SK-N-SH treated with all-trans-retinoic acid at 6 μM for 48 hours (cell line): ENCODE data around the gene FNIP2.

Source experiments
- GLIS3 ChIP-seq: fragments of 250-450 bp; sonication (Bioruptor Pico); IDR thresholded peaks from 2 replicates; pipeline ENCODE4 v1.5.0; 2020; ENCODE audit warnings: mild to moderate bottlenecking, moderate library complexity
- ZNF565 ChIP-seq: fragments of 450-650 bp; formaldehyde crosslinking; conservative IDR thresholded peaks from 2 replicates; pipeline ENCODE4 v1.5.0; 2020; ENCODE audit warnings: low read depth, mild to moderate bottlenecking, moderate library complexity
- TF ChIP-seq, protein P1 (sequence below): fragments of 250-450 bp; sonication (Bioruptor Pico); IDR thresholded peaks from 2 replicates; pipeline ENCODE4 v1.5.1; 2020; ENCODE audit warnings: low read depth, mild to moderate bottlenecking, moderate library complexity
- TF ChIP-seq, protein P2 (sequence below): fragments of 250-450 bp; sonication (Bioruptor Pico); IDR thresholded peaks from 2 replicates; pipeline ENCODE4 v1.8.0; 2020; ENCODE audit warnings: mild to moderate bottlenecking, moderate library complexity, borderline replicate concordance

DNA sequence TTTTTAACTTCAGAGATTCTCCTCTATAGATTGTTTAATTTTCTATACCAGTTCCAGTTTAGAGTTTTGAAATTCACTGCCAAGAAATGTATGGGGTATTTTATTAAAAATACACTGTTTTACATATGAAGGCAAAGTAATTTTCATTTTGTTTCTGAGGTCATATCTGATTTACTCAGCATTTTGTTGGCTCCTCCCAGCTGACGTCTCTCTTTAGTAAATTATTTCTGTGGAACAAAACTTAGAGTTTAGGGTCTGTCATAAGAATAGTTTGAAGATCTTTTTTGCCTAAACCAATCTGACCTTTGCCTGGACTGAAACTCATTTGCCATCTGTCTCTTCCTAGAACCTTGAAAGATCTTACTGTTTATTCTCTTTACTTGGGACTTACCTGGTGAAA lies 16.9 kb downstream of the FNIP2 start:
- TF ChIP-seq GLIS3, result no peak
- no peak for TF ChIP-seq ZNF565
- TF ChIP-seq, protein P1, sequence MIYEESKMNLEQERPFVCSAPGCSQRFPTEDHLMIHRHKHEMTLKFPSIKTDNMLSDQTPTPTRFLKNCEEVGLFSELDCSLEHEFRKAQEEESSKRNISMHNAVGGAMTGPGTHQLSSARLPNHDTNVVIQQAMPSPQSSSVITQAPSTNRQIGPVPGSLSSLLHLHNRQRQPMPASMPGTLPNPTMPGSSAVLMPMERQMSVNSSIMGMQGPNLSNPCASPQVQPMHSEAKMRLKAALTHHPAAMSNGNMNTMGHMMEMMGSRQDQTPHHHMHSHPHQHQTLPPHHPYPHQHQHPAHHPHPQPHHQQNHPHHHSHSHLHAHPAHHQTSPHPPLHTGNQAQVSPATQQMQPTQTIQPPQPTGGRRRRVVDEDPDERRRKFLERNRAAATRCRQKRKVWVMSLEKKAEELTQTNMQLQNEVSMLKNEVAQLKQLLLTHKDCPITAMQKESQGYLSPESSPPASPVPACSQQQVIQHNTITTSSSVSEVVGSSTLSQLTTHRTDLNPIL (CRISPR knock-in tag), result no peak
- TF ChIP-seq, protein P2, sequence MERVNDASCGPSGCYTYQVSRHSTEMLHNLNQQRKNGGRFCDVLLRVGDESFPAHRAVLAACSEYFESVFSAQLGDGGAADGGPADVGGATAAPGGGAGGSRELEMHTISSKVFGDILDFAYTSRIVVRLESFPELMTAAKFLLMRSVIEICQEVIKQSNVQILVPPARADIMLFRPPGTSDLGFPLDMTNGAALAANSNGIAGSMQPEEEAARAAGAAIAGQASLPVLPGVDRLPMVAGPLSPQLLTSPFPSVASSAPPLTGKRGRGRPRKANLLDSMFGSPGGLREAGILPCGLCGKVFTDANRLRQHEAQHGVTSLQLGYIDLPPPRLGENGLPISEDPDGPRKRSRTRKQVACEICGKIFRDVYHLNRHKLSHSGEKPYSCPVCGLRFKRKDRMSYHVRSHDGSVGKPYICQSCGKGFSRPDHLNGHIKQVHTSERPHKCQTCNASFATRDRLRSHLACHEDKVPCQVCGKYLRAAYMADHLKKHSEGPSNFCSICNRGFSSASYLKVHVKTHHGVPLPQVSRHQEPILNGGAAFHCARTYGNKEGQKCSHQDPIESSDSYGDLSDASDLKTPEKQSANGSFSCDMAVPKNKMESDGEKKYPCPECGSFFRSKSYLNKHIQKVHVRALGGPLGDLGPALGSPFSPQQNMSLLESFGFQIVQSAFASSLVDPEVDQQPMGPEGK (CRISPR knock-in tag), result no peak
